GM12864 (cell line): ENCODE data around the gene C16orf74.

Source experiments
- DNase-seq: peaks from one replicate; pipeline ENCODE4 v3.0.0-alpha.2; 2011; ENCODE audit warnings: low read depth
- H3K4me3 ChIP-seq: 2 replicates; pipeline ENCODE4 v1.5.1; 2011; ENCODE audit warnings: mild to moderate bottlenecking, low read depth, low read length, control low read depth
- CTCF ChIP-seq: IDR thresholded peaks from 2 replicates; pipeline ENCODE4 v1.5.1; 2011; ENCODE audit warnings: low read depth, mild to moderate bottlenecking, moderate library complexity, low read length, control low read depth, inconsistent platforms; ENCODE audit errors: missing control alignments

C16orf74 gene

GRCh38 chr16:85689285-85689949, 61.5 kb downstream of the C16orf74 start:
- no peak for TF ChIP-seq CTCF
- no peak for DNase-seq
- H3K4me3 ChIP-seq, result peak overlapping the region; percentile 34

- DNase-seq, result peak; percentile 62
- H3K4me3 ChIP-seq, result peak within 1 kb of the TSS; percentile 90
- TF ChIP-seq CTCF, result no peak
Measured at GRCh38 chr16:85688586-85689284, 62.2 kb downstream of the C16orf74 start, which contains the start of gene GINS2. Gene GINS2, minus strand, starts transcription at chr16:85688954. Its CDS starts 56 bp downstream, at chr16:85688898.

GRCh38 chr16:85687651-85688471, 63.0 kb downstream of the C16orf74 start:
- H3K4me3 ChIP-seq, result peak overlapping the region; percentile 90
- DNase-seq, result no peak
- TF ChIP-seq CTCF, result no peak

- no peak for TF ChIP-seq CTCF
- peak; percentile 53 for DNase-seq
- peak overlapping the region; percentile 90 for H3K4me3 ChIP-seq
Measured at GRCh38 chr16:85686912-85687591, 63.8 kb downstream of the C16orf74 start.

GRCh38 chr16:85685251-85685650, 65.6 kb downstream of the C16orf74 start:
- H3K4me3 ChIP-seq, result no peak overlapping the region
- no peak for DNase-seq
- TF ChIP-seq CTCF, result no peak

GRCh38 chr16:85683363-85683762, 67.5 kb downstream of the C16orf74 start:
- no peak overlapping the region for H3K4me3 ChIP-seq
- TF ChIP-seq CTCF, result no peak
- DNase-seq, result no peak
